WI38 (cell line): ENCODE measurements around the gene UNC80.

ENCODE experiments used
- H3K4me3 ChIP-seq: 2 replicates; pipeline ENCODE4 v1.5.1; 2011; ENCODE audit warnings: low read depth, mild to moderate bottlenecking, control low read depth, low read length
- TF ChIP-seq, protein P1 (sequence below): IDR thresholded peaks from 2 replicates; pipeline ENCODE4 v1.5.1; 2012; ENCODE audit warnings: low read depth, mild to moderate bottlenecking, control low read depth, low read length

UNC80 gene

DNA sequence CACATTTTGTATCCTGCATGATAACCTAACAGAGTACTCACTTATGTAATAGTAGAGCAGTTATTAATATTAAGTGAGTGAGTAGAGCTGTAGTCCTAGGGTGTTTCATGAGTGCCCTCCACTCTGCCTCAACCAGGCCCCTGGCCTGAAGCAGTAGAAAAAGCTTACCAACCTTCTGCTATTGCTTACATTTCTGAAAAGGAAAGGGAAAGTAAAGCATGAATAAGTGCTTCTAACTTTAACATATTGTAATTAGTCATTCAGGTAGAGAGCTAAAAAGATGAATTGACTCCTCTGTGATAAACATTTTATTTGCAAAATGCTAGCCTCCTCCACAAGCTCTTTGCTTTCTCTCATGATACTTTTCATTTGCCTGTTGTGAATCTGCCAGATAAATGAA is 136.1 kb downstream of the UNC80 start:
- no peak overlapping the region for H3K4me3 ChIP-seq
- TF ChIP-seq, protein P1, sequence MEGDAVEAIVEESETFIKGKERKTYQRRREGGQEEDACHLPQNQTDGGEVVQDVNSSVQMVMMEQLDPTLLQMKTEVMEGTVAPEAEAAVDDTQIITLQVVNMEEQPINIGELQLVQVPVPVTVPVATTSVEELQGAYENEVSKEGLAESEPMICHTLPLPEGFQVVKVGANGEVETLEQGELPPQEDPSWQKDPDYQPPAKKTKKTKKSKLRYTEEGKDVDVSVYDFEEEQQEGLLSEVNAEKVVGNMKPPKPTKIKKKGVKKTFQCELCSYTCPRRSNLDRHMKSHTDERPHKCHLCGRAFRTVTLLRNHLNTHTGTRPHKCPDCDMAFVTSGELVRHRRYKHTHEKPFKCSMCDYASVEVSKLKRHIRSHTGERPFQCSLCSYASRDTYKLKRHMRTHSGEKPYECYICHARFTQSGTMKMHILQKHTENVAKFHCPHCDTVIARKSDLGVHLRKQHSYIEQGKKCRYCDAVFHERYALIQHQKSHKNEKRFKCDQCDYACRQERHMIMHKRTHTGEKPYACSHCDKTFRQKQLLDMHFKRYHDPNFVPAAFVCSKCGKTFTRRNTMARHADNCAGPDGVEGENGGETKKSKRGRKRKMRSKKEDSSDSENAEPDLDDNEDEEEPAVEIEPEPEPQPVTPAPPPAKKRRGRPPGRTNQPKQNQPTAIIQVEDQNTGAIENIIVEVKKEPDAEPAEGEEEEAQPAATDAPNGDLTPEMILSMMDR, result no peak

DNA sequence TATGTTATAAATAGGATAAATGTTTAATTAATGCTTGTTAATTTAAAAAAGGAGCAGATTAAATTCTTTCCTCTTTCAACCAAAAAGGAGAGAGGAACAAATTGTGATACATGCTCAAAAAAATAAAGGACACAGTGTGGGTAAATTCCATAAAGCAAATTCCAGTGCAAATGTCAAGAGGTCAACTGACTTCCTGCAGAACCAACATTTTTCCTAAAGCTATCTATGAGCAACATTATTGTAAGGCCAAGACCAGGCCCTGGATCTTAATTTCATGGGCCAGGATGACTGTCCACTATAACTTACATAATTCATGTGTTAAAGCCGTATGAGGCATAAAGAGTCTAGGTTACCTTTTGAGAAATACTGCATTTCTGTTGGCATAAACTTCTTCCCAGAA is 136.9 kb downstream of the UNC80 start:
- no peak overlapping the region for H3K4me3 ChIP-seq
- TF ChIP-seq, protein P1, result no peak

DNA sequence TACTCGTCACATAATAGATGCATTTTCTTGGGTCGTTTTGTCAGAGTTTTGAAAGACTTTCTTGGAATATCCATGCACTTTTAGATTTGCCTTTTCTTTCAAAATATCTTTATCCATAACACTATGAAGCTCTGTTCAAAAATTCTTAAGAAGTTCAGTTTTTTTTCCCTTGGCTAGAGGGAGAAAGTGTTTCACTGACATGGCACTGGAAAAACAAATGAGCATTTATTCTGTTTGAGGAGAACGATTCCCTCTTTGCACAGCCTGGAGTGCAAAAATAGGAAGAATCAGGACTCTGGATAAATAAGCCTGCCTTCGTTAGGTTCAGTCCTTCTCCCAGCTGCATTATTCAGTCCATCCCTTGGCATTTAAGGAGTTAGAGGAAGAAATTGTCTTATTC is 139.9 kb downstream of the UNC80 start:
- TF ChIP-seq, protein P1, result no peak
- no peak overlapping the region for H3K4me3 ChIP-seq

DNA sequence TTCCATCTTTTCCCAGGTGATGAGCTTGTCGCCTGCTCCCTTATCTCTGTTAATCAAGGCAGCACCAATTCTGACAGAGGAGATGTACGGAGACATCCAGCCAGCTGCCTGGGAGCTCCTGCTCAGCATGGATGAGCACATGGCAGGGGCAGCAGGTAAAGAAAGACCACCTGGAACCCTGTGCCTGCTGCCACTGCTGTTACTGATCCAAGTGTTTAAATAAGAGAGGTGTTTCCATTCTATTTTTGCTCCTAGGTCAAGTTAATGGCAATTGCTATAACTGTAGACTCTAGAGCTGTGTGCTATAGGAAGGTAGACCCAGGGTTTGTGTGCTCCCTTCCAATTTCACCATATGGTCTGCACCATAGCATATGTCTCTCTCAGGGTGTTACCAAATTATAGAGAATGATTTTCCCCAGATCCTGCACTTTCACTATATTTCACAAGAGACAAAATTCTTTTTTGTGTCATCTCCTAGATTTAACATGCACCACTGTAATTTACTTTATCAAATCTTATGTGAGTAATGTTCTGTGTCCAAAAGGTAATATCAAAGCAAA is 142.2 kb downstream of the UNC80 start:
- no peak overlapping the region for H3K4me3 ChIP-seq
- TF ChIP-seq, protein P1, result no peak

DNA sequence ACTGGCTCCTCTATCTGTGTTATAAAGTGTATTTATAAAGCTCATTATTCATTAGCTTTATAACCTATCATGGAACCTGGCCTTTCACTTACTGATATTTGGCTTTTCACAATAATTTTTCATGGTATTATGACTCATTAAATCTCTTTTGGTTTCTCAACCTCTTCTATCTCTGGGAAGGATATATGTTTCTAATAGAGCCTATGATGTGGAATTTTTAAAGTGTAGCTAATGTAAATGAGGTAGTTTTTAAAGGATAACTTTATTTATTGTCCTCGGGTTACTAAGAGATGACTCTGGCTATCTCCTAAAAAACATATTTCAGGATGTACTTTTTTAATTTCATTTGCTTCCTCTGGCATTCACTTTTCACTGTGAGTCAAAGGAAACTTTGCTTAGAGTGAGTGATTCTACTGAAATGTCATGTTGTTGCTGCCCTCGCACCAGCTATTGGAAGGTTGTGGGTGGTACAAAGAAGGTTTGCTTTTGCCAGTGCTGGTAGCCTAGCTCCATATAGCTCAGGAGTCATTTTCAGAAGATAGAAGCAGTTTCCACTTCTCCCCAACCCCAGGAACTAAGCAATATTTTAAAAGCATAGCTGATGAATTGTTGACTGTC is 145.6 kb downstream of the UNC80 start:
- TF ChIP-seq, protein P1, result no peak
- H3K4me3 ChIP-seq, result no peak overlapping the region

DNA sequence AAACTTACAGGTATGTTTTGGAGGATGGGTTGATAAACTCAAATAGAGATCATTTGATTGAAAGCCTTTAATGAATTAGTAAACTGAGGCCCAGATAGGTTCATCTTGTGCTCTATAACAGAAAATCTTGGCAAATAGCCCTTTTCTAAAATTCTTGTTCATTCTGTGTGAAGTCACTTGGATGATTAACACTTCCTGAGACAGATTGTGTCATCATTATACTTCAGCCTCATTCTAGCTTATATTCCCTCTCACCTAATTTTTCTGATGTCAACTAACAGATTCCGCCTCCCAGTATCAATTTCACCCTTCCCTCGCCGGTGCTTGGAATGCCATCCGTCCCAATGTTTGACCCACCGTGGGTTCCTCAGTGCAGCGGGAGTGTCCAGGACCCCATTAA is 146.6 kb downstream of the UNC80 start:
- H3K4me3 ChIP-seq, result no peak overlapping the region
- TF ChIP-seq, protein P1, result no peak

DNA sequence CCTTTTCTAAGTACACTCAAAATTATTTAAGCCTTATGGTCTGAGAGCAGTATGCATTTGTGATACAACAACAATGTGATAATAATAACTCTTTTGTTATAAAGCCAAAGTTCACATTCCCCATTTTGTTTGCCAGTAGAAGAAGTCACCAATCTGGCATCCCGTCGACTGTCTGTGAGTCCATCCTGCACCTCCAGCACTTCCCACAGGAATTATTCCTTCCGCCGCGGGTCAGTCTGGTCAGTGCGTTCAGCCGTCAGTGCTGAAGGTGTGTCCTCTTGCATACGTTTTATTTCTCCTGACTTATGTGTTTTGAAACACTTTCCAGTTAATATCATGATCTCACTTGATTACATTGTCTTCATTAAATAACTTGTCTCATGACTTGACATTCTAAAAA is 150.5 kb downstream of the UNC80 start:
- no peak overlapping the region for H3K4me3 ChIP-seq
- TF ChIP-seq, protein P1, result no peak
